ENCODE measurements around the gene KRTAP10-5. TPM values are rescaled to one million over a fixed set of nuclear protein-coding genes. Genes with fewer than 3 reads are reported as not detected.
A peak's percentile ranks its signal among the peaks of the same experiment; 100 is the strongest.

Gene KRTAP10-5
- total RNA-seq, 1 donor from 2014 or later: not detected

- DNase-seq (peak; percentile 55), ATAC-seq (no peak)
- TF ChIP-seq CTCF (IDR thresholded peaks at IDR 0.05): no peak
- H3K27me3 ChIP-seq: no peaks in the 10 kb centered on the region
- no peaks in the 10 kb centered on the region for H3K36me3 ChIP-seq
- H3K4me1 ChIP-seq: no peaks in the 10 kb centered on the region
- H3K27ac ChIP-seq: no peak overlapping the region
- no peaks in the 10 kb centered on the region for H3K9me3 ChIP-seq
- intact Hi-C loops (cut with DNase I): no loop called here
- no peak overlapping the region for H3K4me3 ChIP-seq
These were observed 48.5 kb downstream of the KRTAP10-5 start for GRCh38 chr21:44531606-44532564.

GRCh38 chr21:44530903-44531605 lies 49.4 kb downstream of the KRTAP10-5 start:
- ATAC-seq: no peak
- H3K27ac ChIP-seq: no peak overlapping the region
- H3K4me1 ChIP-seq: no peaks in the 10 kb centered on the region
- DNase-seq: peak; percentile 41
- no peaks in the 10 kb centered on the region for H3K36me3 ChIP-seq
- intact Hi-C loops (cut with DNase I): no loop called here
- no peaks in the 10 kb centered on the region for H3K9me3 ChIP-seq
- H3K27me3 ChIP-seq: no peaks in the 10 kb centered on the region
- TF ChIP-seq CTCF (IDR thresholded peaks at IDR 0.05): no peak
- H3K4me3 ChIP-seq: no peak overlapping the region

- no peaks in the 10 kb centered on the region for H3K9me3 ChIP-seq
- no peak for DNase-seq
- intact Hi-C loops (cut with DNase I): no loop called here
- H3K4me3 ChIP-seq: no peak overlapping the region
- H3K4me1 ChIP-seq: no peaks in the 10 kb centered on the region
- H3K27me3 ChIP-seq: no peaks in the 10 kb centered on the region
- no peak for TF ChIP-seq CTCF (IDR thresholded peaks at IDR 0.05)
- no peak overlapping the region for H3K27ac ChIP-seq
- ATAC-seq: no peak
- H3K36me3 ChIP-seq: no peaks in the 10 kb centered on the region
These were observed 50.0 kb downstream of the KRTAP10-5 start for GRCh38 chr21:44530221-44530902.

GRCh38 chr21:44529503-44530125 lies 50.8 kb downstream of the KRTAP10-5 start:
- Histone ChIP-seq H3K27ac (no peak overlapping the region), H3K4me3 (no peak overlapping the region), H3K4me1 (no peaks in the 10 kb centered on the region), H3K27me3 (no peaks in the 10 kb centered on the region), H3K36me3 (no peaks in the 10 kb centered on the region), H3K9me3 (no peaks in the 10 kb centered on the region)
- no peak for ATAC-seq
- intact Hi-C loops (cut with DNase I): no loop called here
- DNase-seq: peak; percentile 48
- TF ChIP-seq CTCF (IDR thresholded peaks at IDR 0.05): no peak

Other genes starting within 250 kb of the KRTAP10-5 start
- gene CFAP410, start 241.2 kb downstream of the KRTAP10-5 start, total RNA-seq: 25.4 TPM
- gene TRPM2, start 227.0 kb downstream of the KRTAP10-5 start, total RNA-seq: 10.0 TPM
- 3.6 TPM for gene LRRC3, start 125.1 kb downstream of the KRTAP10-5 start, total RNA-seq
- gene KRTAP10-1, start 40.4 kb downstream of the KRTAP10-5 start, total RNA-seq: not detected
- not detected for gene KRTAP10-2, start 29.1 kb downstream of the KRTAP10-5 start, total RNA-seq
- gene KRTAP10-3, start 21.8 kb downstream of the KRTAP10-5 start, total RNA-seq: not detected
- gene KRTAP10-4, start 6.9 kb downstream of the KRTAP10-5 start, total RNA-seq: not detected
- gene KRTAP10-6, start 11.9 kb upstream of the KRTAP10-5 start, total RNA-seq: not detected
- gene KRTAP10-7, start 20.0 kb upstream of the KRTAP10-5 start, total RNA-seq: not detected
- gene KRTAP10-8, start 31.5 kb upstream of the KRTAP10-5 start, total RNA-seq: not detected
- not detected for gene KRTAP10-9, start 46.5 kb upstream of the KRTAP10-5 start, total RNA-seq
- gene KRTAP10-10, start 56.8 kb upstream of the KRTAP10-5 start, total RNA-seq: not detected
- not detected for gene KRTAP10-11, start 65.8 kb upstream of the KRTAP10-5 start, total RNA-seq
- not detected for gene KRTAP12-4, start 74.1 kb upstream of the KRTAP10-5 start, total RNA-seq
- gene KRTAP12-3, start 77.3 kb upstream of the KRTAP10-5 start, total RNA-seq: not detected
- gene KRTAP12-2, start 86.3 kb upstream of the KRTAP10-5 start, total RNA-seq: not detected
- gene KRTAP12-1, start 101.6 kb upstream of the KRTAP10-5 start, total RNA-seq: not detected
- gene KRTAP10-12, start 116.6 kb upstream of the KRTAP10-5 start, total RNA-seq: not detected
- gene TSPEAR, start 131.0 kb upstream of the KRTAP10-5 start, total RNA-seq: 0.23 TPM
- gene UBE2G2, start 221.2 kb upstream of the KRTAP10-5 start, total RNA-seq: 78.8 TPM
- 85.0 TPM for gene SUMO3, start 237.5 kb upstream of the KRTAP10-5 start, total RNA-seq

Data from upper lobe of right lung (tissue), 1 donor.